Stimulated activated CD8-positive, alpha-beta memory T cell treated with anti-CD3 and anti-CD28 coated beads, Interleukin-15, amount 100 ng/mL, for 48 hours (primary cell): ENCODE measurements around the gene TLDC2.
A peak's percentile ranks its signal among the peaks of the same experiment; 100 is the strongest.
"Not testable (repeated sequence)": the region's sequence is repeated elsewhere in the genome, so short reads cannot be mapped to it uniquely, and the experiment has no call there.

Source experiments
- DNase-seq, 2 donors: peaks; one replicate each; pipeline ENCODE4 v3.0.0-alpha.2; 2020; ENCODE audit warnings: low read depth in 2 of 2

TLDC2 gene

DNA sequence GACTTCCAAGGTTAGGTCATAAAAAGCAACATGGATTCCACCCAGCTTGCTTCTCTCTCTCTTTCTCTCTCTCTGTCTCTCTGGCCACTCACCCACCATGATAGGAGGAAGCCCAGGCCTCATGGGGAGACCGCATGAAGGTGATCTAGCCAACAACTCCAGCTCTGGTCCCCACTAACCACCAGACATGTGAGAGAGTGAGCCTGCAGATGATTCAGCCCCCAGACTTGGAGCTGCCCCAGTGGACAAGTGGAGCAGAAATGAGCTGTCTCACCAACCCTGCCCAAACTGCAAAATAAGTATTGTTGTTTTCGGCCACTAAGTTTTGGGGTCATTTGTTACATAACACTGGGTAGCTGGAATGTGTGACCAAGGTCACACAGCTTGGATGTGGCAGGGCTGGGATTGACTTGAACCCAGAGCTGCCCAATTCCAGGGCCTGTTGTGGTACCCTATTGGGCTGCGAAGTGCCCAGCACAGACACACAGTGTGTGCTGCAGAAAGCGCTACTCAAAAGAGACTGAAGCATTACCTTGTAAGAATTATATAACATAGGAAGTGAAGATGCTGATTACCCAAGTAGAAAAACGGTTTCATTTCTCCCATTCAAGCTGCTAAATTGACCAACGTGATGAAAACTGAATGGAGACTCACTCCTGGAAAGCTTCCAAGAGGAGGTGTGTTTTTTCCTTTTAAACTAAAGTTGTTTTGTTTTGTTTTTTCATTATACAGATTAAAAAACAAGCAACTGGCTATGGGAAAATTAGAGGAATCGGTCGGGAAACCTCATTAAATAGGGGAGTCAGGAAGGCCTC is 9.1 kb upstream of the TLDC2 start:
- DNase-seq, result no peak

DNA sequence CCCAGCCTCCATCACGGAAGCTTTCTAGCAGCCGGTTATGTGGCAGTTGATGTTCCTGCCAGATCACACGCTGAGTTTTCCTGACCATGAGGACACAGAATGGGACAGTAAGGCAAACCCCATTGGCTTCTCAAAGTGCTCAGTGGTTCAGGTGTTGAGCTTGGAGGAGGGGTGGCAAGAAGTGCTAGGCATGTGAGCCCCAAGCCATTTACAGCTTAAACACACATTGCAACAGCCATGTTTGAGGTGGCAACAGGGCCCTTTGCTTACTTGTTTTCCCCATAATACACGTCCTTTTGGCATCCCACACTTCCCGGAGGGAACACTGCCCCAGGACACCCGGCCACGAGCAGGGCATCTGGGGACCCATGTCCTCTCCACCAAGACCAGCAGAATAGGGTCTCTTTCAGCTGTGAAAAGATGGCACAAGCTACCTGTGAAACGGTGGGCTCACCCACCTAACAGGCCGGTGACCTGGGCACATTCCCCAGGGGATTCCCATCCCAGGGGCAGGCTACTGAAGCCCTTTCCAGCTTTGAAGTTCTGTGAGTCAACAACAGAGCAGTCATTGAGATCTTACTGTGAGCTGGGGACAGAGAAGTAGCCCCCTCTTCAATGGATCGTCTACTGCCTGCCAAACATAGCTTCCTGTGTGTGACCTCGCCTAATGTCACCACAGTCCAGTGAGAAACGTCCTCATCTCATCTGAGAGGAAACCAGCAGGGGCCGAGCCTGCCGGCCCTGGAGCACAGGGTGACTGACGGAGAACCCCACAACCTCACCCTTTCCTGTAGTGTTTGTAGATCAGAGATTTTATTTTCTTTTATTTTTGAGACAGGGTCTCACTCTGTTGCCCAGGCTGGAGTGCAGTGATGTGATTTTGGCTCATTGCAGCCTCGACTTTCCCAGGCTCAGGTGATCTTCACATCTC is 4.0 kb upstream of the TLDC2 start:
- DNase-seq, result no peak

- no peak for DNase-seq
Observed at GRCh38 chr20:36872852-36873251, 3.1 kb upstream of the TLDC2 start.

GRCh38 chr20:36873498-36874189 is 2.3 kb upstream of the TLDC2 start:
- DNase-seq, result no peak

DNA sequence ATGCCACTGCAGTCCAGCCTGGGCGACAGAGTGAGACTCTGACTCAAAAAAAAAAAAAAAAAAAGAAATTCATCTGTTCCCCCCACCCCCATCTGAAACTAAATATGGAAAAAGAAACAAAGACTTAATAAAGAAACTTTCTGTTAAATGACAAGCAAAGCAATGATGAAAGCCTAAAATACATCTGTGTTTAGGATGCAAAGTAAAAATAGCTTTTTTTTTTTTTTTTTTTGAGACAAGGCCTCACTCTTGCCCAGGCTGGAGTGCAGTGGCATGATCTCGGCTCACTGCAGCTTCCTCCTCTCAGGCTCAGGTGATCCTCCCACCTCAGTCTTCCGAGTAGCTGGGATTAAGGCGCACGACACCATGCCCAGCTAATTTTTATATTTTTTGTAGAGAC is 845 bp upstream of the TLDC2 start:
- not testable (repeated sequence) for DNase-seq

- DNase-seq, result no peak
Observed at GRCh38 chr20:36876473-36876833, 515 bp downstream of the TLDC2 start.

GRCh38 chr20:36878941-36879340 is 3.0 kb downstream of the TLDC2 start:
- no peak for DNase-seq

DNA sequence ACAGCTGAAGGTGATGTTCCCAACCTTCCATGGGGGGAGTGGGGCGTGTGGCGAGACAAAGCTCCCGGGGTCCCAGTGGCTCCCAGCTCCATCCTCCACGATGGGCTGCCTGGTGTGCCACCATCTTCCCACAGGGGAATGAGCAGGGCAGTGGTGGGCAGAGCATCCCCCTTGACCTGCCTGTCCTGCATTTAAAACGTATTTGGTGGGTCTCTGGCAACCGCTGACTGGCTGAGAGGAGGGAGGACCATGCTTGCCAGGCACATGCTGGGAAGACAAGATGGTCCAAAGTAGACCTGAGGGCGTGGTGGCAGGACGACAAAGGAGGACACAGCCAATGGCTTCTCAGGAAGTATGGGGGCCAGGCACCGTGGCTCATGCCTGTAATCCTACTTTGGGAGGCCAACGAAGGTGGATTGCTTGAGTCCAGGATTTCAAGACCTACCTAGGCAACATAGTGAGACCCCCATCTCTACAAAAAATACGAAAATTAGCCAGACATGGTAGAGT is 4.9 kb downstream of the TLDC2 start:
- DNase-seq, result no peak

DNA sequence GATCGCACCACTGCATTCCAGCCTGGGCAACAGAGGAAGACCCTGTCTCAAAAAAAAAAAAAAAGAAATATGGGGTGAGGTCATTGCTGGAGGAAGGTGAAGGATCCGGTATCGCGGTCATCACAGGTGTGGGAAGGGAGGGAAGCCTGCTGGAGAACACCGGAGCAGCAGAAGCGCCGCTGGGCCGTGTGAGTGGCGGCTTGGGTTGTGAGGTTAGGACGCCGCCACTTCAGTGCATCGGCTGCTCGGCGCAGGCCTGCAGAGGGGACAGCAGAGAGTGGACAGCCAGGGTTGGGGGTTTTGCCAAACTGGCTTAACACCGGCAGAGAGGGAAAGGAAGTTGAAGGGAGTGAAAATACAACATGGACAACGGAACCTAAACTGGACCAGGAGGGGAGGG is 5.4 kb downstream of the TLDC2 start:
- no peak for DNase-seq

- DNase-seq, result no peak
Observed at GRCh38 chr20:36881888-36882287, 6.0 kb downstream of the TLDC2 start.

- DNase-seq, result no peak
Observed at GRCh38 chr20:36883977-36884535, 8.1 kb downstream of the TLDC2 start.

DNA sequence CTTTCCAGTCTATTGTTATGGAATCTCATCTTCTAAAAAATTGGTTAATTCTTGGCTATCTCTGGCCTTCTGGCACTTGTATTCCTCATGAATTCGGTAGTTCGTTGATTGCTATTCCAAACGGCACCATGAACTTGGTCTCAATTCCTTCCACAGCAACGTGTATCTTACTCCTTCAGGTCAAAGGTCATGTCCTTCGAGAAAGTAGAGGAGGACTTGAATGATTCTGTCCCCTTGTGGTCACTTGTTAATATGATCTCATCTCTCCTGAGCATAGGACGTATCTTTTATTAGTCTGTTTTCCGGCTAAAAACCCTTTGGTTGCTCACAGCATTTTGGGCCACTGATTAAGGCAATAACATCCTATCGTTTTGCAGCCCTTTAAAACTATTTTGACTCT is 9.4 kb downstream of the TLDC2 start:
- DNase-seq, result no peak

- peak; percentile 66 to 67 for DNase-seq
Observed at GRCh38 chr20:36886859-36887751, 11.2 kb downstream of the TLDC2 start.

GRCh38 chr20:36887752-36888090 is 11.8 kb downstream of the TLDC2 start:
- no peak for DNase-seq

DNA sequence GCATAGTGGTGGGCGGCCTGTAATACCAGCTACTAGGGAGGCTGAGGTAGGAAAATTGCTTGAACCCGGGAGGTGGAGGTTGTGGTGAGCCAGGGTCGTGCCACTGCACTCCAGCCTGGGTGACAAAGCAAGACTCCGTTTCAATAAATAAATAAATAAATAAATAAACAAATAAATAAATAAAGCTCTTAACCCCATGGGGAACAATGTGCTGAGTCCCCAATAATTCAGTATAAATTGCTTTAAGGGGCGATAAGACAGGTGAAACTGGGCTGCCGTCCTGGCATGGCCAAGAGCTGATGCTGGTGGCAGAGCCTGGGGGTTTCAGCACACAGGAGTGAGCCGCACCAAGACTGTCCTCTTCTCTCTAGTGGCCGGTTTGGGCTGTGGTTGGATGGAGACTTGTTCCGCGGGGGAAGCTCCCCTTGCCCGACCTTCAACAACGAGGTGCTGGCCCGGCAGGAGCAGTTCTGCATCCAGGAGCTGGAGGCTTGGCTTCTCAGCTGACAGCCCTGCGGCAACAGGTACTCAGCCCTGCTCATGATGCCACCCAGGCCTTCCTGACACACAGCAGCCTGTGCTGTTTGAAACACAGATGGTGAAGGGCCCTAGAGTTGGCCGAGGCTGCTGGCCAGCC is 13.1 kb downstream of the TLDC2 start:
- DNase-seq, result no peak

DNA sequence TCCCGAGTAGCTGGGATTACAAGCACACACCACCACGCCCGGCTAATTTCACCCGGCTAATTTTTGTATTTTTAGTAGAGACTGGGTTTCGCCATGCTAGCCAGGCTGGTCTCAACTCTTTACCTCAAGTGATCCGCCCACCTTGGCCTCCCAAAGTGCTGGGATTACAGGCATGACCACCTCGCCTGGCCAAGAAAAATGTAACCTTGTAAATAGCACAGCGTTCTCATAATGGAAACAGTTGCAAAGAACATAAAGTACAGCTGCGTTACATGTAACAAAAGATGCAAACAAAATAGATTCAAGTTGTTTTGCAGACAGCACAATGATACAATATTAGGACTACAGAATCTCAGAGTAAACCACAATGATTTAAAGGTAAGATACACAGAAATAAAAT is 14.6 kb downstream of the TLDC2 start:
- DNase-seq, result no peak

GRCh38 chr20:36891211-36891610 is 15.3 kb downstream of the TLDC2 start:
- no peak for DNase-seq

GRCh38 chr20:36893801-36894200 is 17.9 kb downstream of the TLDC2 start:
- DNase-seq, result no peak

- no peak for DNase-seq
Observed at GRCh38 chr20:36895036-36895435, 19.1 kb downstream of the TLDC2 start.

DNA sequence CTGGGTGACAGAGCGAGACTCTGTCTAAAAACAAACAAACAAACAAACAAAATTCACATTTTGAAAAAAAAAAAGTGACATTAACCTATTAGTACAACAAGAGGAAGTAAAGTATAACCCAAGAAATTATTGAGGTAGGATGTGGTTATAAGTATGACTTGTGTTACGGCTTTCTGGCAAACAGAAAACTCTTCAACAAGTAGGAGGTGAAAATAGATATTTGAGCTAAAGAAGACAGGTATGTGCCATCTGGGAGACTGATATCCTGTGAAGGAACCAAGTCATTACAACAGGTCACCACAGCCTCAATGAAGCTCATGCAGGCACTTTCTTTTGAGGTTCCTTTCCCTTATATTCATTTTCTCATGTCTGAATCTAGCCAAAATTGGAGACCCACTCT is 28.8 kb downstream of the TLDC2 start:
- DNase-seq, result no peak
